GM21515 (cell line): ENCODE data around the gene STK17A.
"Not testable (repeated sequence)": the region's sequence is repeated elsewhere in the genome, so short reads cannot be mapped to it uniquely, and the experiment has no call there.

Source experiments
- ATAC-seq: cut with Tn5 transposase; IDR thresholded peaks from one replicate; pipeline ENCODE4 v1.9.1; 2021; ENCODE audit not compliant: unreplicated experiment

The STK17A gene

DNA sequence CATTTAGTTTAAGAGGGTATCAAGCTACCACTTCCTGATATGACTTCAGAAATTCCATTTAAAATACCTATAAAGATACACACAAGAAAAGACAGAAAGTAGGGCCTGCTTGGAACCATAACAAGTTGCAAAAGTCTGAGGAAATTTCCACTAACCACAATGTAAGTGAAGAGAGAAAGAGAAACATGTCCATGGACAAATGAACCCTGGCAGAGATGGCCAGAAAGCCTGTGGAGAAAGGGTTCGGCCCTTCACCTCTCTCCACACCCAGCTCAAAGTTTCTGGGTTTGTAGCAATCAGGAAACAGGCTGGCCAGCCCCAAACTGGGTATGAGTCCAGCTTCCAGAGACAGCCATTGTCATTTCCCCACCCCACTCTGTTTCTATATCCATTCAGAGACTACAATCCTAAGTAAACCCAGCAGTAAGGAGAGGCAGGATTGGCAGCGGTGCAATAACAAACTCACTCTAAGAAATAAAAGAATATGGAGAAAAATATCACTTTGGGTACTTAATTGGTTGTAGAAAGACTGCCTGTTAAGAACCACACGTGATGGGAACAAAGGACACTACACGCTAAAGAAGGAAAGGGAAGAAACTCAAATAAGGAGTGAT is 71.1 kb downstream of the STK17A start:
- no peak for ATAC-seq

DNA sequence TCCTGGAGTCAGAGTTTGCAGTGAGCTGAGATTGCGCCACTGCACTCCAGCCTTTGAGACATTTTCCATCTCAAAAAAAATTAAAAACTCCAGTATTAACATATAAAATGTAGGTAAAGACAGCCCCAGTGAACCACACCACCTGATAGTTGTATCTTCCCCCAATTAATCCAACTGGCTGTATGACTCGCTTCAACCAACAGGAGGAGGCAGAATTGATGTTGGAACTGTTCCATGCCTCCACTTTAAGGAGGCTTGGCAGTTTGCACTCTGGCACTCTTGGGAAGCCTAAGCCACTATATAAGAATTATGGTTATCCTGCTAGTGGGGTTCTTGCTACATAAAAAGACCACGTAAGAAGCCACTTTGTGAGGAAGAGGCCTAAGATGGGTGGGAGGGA is 72.7 kb downstream of the STK17A start:
- no peak for ATAC-seq

DNA sequence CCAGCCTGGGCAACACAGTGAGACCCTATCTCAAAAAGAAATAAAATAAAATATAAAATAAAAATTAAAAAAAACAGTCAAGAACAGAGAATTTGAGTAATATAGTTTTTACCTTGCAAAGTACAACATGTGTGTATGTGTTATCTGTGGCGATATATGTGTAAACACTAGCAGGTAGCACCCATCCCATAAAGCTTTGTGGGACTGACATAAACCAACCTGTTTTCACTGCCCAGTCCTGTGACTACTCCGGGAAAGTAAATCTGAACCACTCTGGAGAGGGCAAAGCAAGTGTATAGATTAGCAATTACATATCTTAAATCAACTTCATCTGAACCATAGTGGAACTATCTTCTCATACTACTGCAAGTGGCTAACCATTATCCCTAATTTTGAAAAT is 74.1 kb downstream of the STK17A start:
- no peak for ATAC-seq

DNA sequence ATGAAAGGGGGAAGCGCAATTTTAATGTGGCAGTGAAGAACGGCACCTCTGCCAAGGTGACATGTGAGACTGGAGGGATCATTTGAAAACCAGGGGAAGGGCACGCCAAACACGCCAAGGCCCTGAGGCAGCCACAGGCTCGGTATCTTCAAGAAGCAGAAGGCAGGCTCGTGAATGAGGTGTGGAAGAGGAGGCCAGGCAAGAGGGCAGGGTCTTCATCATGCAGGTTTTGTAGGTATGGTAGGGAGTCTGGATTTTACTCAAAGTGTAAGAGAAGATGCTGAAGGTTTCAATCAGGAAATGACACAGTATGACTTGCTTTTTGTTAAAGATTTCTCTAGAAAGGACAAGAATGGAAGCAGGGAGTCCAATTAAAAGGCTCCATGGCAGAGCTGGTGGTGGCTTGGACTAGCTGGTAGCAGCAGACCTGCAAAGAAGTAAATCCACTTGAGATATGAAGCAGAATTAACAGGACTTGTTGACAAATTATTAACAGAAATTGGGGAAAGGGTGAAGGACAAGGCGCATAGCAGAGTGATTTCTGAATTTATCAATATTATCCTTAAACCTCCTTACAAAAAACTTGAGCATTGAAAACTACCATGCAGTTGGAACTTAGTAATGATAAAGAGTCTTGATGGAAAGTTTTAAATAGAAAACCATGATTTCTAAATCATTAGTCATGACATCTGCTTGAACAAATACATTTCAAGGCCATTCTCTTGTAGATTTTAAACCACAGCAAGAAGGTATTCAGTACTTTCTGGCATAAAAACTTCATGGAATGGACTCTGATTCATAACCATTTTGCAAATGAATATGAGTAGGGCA is 76.0 kb downstream of the STK17A start:
- ATAC-seq, result no peak

DNA sequence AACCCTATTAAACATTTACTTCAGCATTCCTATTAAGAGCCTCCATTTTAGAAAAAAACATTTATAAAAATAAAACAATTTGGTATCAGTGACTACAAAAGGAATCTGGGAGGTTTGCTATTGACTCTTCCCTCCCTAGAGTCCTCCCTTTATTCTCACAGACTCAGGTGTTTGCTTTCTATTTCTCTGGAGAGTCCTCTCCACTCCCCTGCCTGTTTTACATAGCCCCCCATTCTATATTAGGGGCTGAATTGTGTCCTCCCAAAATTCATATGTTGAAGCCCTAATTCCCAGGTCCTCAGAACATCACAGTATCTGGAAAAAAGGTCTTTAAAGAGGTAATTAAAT is 76.6 kb downstream of the STK17A start:
- no peak for ATAC-seq

DNA sequence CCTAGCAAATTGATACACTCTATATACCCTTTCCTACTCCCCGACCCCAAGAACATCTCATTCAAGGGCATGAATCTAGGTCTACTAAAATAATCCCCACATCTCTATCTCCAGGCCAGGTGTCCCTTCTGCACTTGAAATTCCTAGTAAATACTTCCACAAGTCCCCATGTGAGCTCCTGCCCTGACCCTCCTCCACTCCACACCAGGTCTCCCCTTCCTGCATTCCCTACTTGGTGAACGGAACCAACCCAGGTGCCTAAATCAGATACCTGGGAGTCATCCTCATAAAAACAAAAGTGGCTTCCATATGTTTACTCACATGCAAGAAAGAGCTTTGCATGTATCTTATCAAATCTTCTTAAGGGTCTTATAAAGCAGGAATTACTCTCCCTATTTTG is 77.2 kb downstream of the STK17A start:
- ATAC-seq, result no peak

DNA sequence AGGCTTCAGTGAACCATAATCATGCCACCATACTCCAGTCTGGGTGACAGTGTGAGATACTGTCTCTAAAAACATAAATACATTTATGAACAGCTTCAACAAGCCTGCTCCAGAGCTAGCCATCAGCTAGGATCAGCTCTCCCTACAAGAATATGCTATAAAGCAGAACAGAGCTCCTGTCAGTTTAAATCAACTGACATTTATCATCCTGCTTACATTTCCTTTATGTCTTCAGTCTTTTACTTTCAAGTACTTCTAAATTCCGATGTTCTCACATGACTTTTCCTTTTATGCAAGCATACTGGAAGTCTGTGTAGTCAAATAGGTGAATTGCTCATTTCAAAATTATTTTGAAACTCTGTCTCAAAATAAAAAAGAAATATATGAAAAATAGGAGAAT is 81.8 kb downstream of the STK17A start:
- ATAC-seq, result no peak

DNA sequence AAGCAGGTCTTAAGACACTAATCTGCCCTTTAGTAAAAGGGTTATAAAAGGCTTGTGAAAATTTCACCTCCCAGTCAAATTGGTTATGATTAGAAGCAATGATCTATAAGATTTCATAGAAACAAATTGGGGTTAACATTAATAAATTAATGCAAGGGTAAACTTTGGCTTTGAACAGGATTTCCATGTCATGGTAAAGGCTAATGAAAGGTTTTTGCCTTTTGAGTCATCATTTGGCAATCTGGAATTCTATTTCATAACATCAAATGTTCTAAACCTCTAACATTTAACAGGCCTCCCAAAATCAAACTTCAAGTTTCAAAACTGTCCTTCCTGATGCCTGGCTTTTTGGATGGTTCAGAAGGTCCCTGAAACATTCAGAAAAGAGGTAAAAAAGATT is 84.0 kb downstream of the STK17A start:
- no peak for ATAC-seq

DNA sequence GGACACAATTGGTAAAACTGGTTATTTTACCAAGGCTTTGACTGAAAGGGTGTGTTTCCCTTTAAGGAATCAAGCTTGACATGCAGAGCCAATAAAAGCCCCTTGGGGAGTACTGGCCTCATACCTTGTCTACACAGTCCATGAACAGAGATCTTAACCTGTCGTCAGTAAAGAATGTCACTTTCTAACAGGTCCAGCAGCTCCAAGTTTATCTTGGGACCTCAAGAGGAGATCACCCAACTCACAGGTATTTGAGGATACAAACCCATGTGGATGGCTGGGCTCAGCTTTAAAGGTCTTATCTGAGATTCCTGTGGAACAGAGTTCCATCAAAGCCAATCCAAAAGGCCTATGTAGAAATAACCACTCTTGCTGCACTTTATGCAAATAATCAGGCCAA is 85.1 kb downstream of the STK17A start:
- no peak for ATAC-seq

DNA sequence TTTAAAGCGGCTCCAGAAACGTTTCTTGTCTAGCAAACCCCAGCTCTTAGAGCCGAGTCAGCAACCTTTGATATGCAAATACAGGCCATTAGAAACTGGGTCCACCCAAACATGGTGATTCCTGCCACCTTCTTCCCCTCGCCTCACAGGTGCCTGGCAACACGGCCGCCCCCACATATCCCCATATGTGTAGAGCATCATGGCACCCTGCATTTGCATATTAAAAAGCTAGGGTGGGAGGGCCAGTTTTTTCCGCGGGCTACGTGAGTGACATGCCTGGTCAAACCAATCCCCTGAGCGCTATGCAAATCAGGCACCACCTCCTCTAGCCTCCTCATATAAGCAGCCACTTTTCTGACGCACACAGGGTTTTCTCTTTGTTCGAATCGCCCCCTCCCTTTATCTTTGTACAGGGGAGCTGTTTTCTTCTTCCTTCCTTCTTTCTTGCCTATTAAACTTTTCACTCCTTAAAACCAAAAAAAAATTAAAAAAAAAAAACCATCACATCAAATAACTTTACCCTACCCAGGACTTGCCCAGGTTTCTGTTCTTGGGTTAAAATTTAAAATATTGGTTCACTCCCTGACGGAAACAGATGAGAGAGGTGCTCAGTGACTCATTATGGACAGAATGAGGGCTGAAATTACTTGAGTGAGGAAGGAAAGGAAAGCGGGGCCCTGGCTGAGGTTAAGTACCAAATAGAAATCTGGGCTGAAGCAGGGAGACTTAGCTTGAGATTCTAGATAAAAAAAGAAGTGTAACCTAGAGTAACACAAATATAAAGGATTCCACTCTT is 86.6 kb downstream of the STK17A start:
- no peak for ATAC-seq

DNA sequence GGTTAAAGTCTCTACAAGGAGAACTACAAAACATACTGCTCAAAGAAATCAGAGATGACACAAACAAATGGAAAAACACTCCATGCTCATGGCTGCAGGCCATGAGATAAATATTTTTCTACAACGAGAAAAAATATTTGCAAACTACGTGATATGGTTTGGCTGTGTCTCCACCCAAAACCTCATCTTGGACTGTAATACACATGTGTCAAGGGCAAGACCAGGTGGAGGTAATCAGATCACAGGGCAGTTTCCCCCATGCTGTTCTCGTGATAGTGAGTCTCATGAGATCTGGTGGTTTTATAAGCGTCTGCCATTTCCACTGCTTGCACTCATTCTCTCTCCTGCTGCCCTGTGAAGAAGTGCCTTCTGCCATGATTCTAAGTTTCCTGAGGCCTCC is 88.6 kb downstream of the STK17A start:
- no peak for ATAC-seq

DNA sequence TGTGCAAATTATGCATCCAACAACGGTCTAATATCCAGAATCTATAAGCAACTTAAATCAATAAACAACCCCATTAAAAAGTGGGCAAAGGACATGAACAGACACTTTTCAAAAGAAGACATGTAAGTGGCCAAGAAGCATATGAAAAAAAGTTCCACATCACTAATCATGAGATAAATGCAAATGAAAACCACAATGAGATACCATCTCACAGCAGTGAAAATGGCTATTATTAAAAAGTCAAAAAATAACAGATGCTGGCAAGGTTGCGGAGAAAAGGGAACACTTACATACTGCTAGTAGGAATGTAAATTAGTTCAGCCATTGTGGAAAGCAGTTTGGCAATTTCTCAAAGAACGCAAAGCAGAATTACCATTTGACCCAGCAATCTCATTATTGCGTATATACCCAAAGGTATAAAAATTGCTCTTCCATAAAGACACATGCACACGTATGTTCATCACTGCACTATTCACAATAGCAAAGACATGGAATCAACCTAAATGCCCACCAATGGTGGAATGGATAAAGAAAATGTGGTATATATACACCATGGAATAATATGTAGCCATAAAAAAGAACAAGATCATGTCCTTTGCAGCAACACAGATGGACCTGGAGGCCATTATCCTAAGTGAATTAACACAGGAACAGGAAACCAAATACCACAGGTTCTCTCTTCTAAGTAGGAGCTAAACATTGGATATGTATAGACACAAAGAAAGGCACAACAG is 90.5 kb downstream of the STK17A start:
- not testable (repeated sequence) for ATAC-seq

DNA sequence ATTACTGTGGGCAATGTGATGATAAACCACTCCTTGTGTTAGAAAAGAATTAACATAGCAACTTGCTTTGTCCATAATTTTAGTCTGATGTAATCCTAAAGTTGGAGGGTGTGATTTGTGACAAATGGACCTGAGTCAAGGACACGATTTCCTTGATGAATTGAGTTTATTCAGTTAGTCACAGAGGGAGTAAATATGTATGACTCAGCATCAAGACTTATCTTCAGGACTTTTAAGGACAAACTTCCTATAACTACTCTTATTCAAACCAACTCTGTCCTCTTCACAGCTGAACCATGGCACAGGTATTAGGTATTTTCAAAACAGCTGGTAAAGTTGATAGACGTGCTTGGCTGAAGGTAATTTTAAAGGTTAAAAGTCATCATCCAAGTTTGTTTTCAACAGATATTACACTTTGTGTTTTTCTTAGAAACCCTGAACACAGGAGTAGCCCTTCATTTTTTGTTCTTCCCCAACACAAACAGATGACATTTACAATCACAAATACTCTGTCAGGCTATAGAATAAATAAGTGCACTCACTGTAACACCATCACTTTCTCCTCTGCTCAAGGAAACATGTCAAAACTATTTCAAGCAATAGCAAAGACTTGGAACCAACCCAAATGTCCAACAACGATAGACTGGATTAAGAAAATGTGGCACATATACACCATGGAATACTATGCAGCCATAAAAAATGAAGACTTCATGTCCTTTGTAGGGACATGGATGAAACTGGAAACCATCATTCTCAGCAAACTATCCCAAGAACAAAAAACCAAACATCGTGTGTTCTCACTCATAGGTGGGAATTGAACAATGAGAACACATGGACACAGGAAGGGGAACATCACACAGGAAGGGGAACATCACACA is 91.9 kb downstream of the STK17A start:
- ATAC-seq, result no peak
